HEK293 (cell line): ENCODE measurements around the gene FOXP1.

Source experiments
- GLI4 ChIP-seq: fragments of 450-650 bp; formaldehyde crosslinking; IDR thresholded peaks from 2 replicates; pipeline ENCODE4 v1.5.1; 2016; ENCODE audit warnings: missing biosample characterization, missing genetic modification characterization
- HOXC10 ChIP-seq: sonication (generic); formaldehyde crosslinking; IDR thresholded peaks from 2 replicates; pipeline ENCODE4 v1.8.1; 2023; ENCODE audit warnings: mild to moderate bottlenecking, missing genetic modification reagents
- MZF1 ChIP-seq: fragments of 450-650 bp; formaldehyde crosslinking; IDR thresholded peaks from 2 replicates; pipeline ENCODE4 v1.5.1; 2017; ENCODE audit warnings: missing biosample characterization, missing genetic modification characterization, borderline replicate concordance
- ZNF10 ChIP-seq: fragments of 450-650 bp; formaldehyde crosslinking; IDR thresholded peaks from 2 replicates; pipeline ENCODE4 v1.5.1; 2017; ENCODE audit warnings: missing biosample characterization, missing genetic modification characterization
- ZNF121 ChIP-seq: fragments of 450-650 bp; formaldehyde crosslinking; IDR thresholded peaks from 2 replicates; pipeline ENCODE4 v1.5.1; 2016; ENCODE audit warnings: missing biosample characterization, missing genetic modification characterization
- ZNF146 ChIP-seq: fragments of 450-650 bp; formaldehyde crosslinking; IDR thresholded peaks from 2 replicates; pipeline ENCODE4 v1.5.1; 2016; ENCODE audit warnings: missing biosample characterization, missing genetic modification characterization
- ZNF274 ChIP-seq, 2 experiments: fragments of 200-500 bp in 1 of 2; fragments of 450-650 bp in 1 of 2; sonication (Bioruptor generic) in 1 of 2; formaldehyde crosslinking in 1 of 2; IDR thresholded peaks; 2 replicates each; pipeline versions ENCODE4 v1.5.1 to v1.6.1; 2014 to 2016; ENCODE audit warnings: borderline replicate concordance in 1 of 2, inconsistent platforms in 1 of 2, low read length in 1 of 2, missing biosample characterization in 1 of 2, missing genetic modification characterization in 1 of 2
- ZNF529 ChIP-seq: fragments of 450-650 bp; formaldehyde crosslinking; IDR thresholded peaks from 2 replicates; pipeline ENCODE4 v1.5.1; 2017; ENCODE audit warnings: missing genetic modification characterization, missing biosample characterization; ENCODE audit not compliant: insufficient replicate concordance
- TF ChIP-seq, protein P1 (sequence below): fragments of 450-650 bp; formaldehyde crosslinking; IDR thresholded peaks from 2 replicates; pipeline ENCODE4 v1.5.1; 2016; ENCODE audit warnings: missing biosample characterization, missing genetic modification characterization
- TF ChIP-seq, protein P2 (sequence below): fragments of 450-650 bp; formaldehyde crosslinking; optimal IDR thresholded peaks from 2 replicates; pipeline ENCODE3; 2016; ENCODE audit warnings: missing biosample characterization, mild to moderate bottlenecking, missing genetic modification characterization

- TF ChIP-seq ZNF121 (tag by site-specific recombination) (no peak), HOXC10 (CRISPR knock-in tag) (no peak), ZNF274 (IDR thresholded peaks at IDR 0.05; ENCODE audit: low read length) (no peak), ZNF274 (tag by site-specific recombination; IDR thresholded peaks at IDR 0.05; ENCODE audit: borderline replicate concordance) (no peak), ZNF10 (tag by site-specific recombination) (no peak), GLI4 (no peak), MZF1 (tag by site-specific recombination) (no peak), ZNF146 (no peak), ZNF529 (tag by site-specific recombination) (no peak)
- TF ChIP-seq, protein P1, sequence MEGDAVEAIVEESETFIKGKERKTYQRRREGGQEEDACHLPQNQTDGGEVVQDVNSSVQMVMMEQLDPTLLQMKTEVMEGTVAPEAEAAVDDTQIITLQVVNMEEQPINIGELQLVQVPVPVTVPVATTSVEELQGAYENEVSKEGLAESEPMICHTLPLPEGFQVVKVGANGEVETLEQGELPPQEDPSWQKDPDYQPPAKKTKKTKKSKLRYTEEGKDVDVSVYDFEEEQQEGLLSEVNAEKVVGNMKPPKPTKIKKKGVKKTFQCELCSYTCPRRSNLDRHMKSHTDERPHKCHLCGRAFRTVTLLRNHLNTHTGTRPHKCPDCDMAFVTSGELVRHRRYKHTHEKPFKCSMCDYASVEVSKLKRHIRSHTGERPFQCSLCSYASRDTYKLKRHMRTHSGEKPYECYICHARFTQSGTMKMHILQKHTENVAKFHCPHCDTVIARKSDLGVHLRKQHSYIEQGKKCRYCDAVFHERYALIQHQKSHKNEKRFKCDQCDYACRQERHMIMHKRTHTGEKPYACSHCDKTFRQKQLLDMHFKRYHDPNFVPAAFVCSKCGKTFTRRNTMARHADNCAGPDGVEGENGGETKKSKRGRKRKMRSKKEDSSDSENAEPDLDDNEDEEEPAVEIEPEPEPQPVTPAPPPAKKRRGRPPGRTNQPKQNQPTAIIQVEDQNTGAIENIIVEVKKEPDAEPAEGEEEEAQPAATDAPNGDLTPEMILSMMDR (tag by site-specific recombination): no peak
- TF ChIP-seq, protein P2, sequence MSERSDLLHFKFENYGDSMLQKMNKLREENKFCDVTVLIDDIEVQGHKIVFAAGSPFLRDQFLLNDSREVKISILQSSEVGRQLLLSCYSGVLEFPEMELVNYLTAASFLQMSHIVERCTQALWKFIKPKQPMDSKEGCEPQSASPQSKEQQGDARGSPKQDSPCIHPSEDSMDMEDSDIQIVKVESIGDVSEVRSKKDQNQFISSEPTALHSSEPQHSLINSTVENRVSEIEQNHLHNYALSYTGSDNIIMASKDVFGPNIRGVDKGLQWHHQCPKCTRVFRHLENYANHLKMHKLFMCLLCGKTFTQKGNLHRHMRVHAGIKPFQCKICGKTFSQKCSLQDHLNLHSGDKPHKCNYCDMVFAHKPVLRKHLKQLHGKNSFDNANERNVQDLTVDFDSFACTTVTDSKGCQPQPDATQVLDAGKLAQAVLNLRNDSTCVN (tag by site-specific recombination): no peak
Observed at GRCh38 chr3:71016178-71016845, 567.2 kb downstream of the FOXP1 start.
